Thyroid gland (tissue), 4 donors: Measurements from ENCODE around the gene SP7.

Experiments used
- POLR2A ChIP-seq, 2 donors: fragments of 450-650 bp; IDR thresholded peaks; one replicate each; pipeline ENCODE4 v1.6.1; 2017; ENCODE audit warnings: antibody characterized with exemption in 2 of 2, mild to moderate bottlenecking in 2 of 2, moderate library complexity in 1 of 2
- TF ChIP-seq, protein P1 (sequence below), 6 experiments: fragments of 200-600 bp in 3 of 6; fragments of 450-650 bp in 3 of 6; sonication (generic) in 3 of 6; IDR thresholded peaks; one replicate each; pipeline ENCODE4 v1.5.1; 2016 to 2019; ENCODE audit warnings: antibody characterized with exemption in 6 of 6, mild to moderate bottlenecking in 2 of 6, inconsistent platforms in 1 of 6, moderate library complexity in 1 of 6

DNA sequence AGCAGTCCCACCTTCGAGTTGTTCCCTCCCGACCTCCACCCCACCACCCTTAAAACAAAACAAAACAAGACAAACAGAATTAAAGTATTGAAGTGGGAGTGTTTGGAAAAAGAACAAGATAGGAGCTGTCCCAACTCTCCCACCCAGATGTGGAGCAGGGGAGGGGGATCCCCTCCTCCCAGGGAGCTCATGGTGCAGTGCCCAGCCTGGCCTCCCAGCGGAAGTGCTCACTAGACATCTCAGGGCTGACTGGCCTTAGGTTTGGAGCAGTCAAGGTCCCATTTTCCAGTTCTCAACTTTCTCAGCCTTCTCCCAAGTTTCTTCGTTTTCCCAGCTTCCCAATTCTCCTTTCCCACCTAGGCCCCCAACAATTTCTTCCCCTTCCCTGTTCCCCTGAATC lies 2.9 kb downstream of the SP7 start:
- TF ChIP-seq, protein P1, sequence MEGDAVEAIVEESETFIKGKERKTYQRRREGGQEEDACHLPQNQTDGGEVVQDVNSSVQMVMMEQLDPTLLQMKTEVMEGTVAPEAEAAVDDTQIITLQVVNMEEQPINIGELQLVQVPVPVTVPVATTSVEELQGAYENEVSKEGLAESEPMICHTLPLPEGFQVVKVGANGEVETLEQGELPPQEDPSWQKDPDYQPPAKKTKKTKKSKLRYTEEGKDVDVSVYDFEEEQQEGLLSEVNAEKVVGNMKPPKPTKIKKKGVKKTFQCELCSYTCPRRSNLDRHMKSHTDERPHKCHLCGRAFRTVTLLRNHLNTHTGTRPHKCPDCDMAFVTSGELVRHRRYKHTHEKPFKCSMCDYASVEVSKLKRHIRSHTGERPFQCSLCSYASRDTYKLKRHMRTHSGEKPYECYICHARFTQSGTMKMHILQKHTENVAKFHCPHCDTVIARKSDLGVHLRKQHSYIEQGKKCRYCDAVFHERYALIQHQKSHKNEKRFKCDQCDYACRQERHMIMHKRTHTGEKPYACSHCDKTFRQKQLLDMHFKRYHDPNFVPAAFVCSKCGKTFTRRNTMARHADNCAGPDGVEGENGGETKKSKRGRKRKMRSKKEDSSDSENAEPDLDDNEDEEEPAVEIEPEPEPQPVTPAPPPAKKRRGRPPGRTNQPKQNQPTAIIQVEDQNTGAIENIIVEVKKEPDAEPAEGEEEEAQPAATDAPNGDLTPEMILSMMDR (IDR thresholded peaks at IDR 0.05): no peak
- TF ChIP-seq POLR2A (IDR thresholded peaks at IDR 0.05): no peak
